Measurements from ENCODE around the gene INPP5J. TPM values are rescaled to one million over a fixed set of nuclear protein-coding genes. Genes with fewer than 3 reads are reported as not detected.

Gene INPP5J
- total and polyA plus RNA-seq, 10 of the 15 experiments (the other 5 are each of a cell fraction or from before 2014, with no cell fraction given), result 0.18 to 2.8 (median 1.5) TPM; not detected in 1

GRCh38 chr22:31143038-31143437 is 20.3 kb downstream of the INPP5J start:
- BruUV-seq (replicated peaks), result no TSS peak
- no peak overlapping the region for H3K9ac ChIP-seq (ENCODE audit: control insufficient read depth, insufficient read depth, low read length)
- no peaks in the 10 kb centered on the region for H3K79me2 ChIP-seq (ENCODE audit: control insufficient read depth, insufficient read depth, low read length)
- no peaks in the 10 kb centered on the region for H3K4me1 ChIP-seq (ENCODE audit: control insufficient read depth, insufficient read depth, low read length)
- H2AFZ ChIP-seq (ENCODE audit: control insufficient read depth, low read depth, low read length), result no peak overlapping the region
- no peak for ATAC-seq
- H3K36me3 ChIP-seq (ENCODE audit: control insufficient read depth in 2 of 2, insufficient read depth in 2 of 2, low read length in 1 of 2), result no peaks in the 10 kb centered on the region
- SMC1A ChIA-PET (ENCODE audit: uncharacterized antibody, unreplicated experiment), result no interaction called here
- RAD21 ChIA-PET (ENCODE audit: unreplicated experiment), result no interaction called here
- 3% methylated on average over 3 of the region's 3 CpGs for WGBS (ENCODE audit: insufficient coverage, insufficient replicate concordance, low lambda C conversion rate, missing lambda C conversion rate)
- H3K27ac ChIP-seq (ENCODE audit: control insufficient read depth, insufficient read depth), result no peak overlapping the region
- FAIRE-seq, result no peak
- H3K4me2 ChIP-seq (ENCODE audit: control insufficient read depth, insufficient read depth), result no peak overlapping the region
- intact Hi-C loops (cut with micrococcal nuclease; ENCODE audit: unreplicated experiment), result no loop called here
- in situ Hi-C loops (cut with MboI), result no loop called here
- POLR2A ChIA-PET, result no interaction called here
- H3K9me3 ChIP-seq (replicated peaks; ENCODE audit: control insufficient read depth, insufficient read depth, low read length), result no peaks in the 10 kb centered on the region
- no peaks in the 10 kb centered on the region for H4K20me1 ChIP-seq (ENCODE audit: control insufficient read depth, insufficient read depth)
- H3K27me3 ChIP-seq (replicated peaks in 1 of 2; ENCODE audit: control insufficient read depth in 2 of 2, insufficient read depth in 2 of 2, low read length in 1 of 2), result no peaks in the 10 kb centered on the region; a peak in 2 of 4 replicates
- no peak overlapping the region for H3K4me3 ChIP-seq
- DNase-seq (ENCODE audit: low read depth, low spot score), result no peak
- CTCF ChIA-PET, result no interaction called here
- TF ChIP-seq REST (IDR thresholded peaks at IDR 0.05; ENCODE audit: low read depth, low read length), result no peak
- TF ChIP-seq TCF7 (IDR thresholded peaks at IDR 0.05; ENCODE audit: borderline replicate concordance), result no peak
- no peak for TF ChIP-seq SMC3 (IDR thresholded peaks at IDR 0.05; ENCODE audit: borderline replicate concordance, low read length)
- TF ChIP-seq KLF5 (IDR thresholded peaks at IDR 0.05; ENCODE audit: partially characterized antibody), result no peak
- no peak for TF ChIP-seq SMAD1 (IDR thresholded peaks at IDR 0.05; ENCODE audit: low read depth, partially characterized antibody)
- TF ChIP-seq ZBTB40 (IDR thresholded peaks at IDR 0.05; ENCODE audit: borderline replicate concordance), result no peak
- no peak for TF ChIP-seq PML (IDR thresholded peaks at IDR 0.05; ENCODE audit: low read length)
- no peak for TF ChIP-seq ZNF24 (IDR thresholded peaks at IDR 0.05)
- TF ChIP-seq E2F4 (IDR thresholded peaks at IDR 0.05; ENCODE audit: low read depth, low read length), result no peak
- TF ChIP-seq CBX3 (IDR thresholded peaks at IDR 0.05; ENCODE audit: borderline replicate concordance, low read depth), result no peak
- no peak for TF ChIP-seq MLLT1 (IDR thresholded peaks at IDR 0.05)
- no peak for TF ChIP-seq ATF7 (IDR thresholded peaks at IDR 0.05; ENCODE audit: low read depth)
- TF ChIP-seq MEF2B (IDR thresholded peaks at IDR 0.05; ENCODE audit: partially characterized antibody, poor library complexity, severe bottlenecking), result no peak
- TF ChIP-seq ASH2L (IDR thresholded peaks at IDR 0.05; ENCODE audit: borderline replicate concordance, low read depth), result no peak
- TF ChIP-seq ZNF217 (IDR thresholded peaks at IDR 0.05), result no peak
- TF ChIP-seq JUNB (IDR thresholded peaks at IDR 0.05), result no peak
- no peak for TF ChIP-seq TBL1XR1 (IDR thresholded peaks at IDR 0.05; ENCODE audit: low read depth, low read length)

Measured in GM12878 (cell line).